ENCODE measurements around the gene CTNND2.

CTNND2 gene

DNA sequence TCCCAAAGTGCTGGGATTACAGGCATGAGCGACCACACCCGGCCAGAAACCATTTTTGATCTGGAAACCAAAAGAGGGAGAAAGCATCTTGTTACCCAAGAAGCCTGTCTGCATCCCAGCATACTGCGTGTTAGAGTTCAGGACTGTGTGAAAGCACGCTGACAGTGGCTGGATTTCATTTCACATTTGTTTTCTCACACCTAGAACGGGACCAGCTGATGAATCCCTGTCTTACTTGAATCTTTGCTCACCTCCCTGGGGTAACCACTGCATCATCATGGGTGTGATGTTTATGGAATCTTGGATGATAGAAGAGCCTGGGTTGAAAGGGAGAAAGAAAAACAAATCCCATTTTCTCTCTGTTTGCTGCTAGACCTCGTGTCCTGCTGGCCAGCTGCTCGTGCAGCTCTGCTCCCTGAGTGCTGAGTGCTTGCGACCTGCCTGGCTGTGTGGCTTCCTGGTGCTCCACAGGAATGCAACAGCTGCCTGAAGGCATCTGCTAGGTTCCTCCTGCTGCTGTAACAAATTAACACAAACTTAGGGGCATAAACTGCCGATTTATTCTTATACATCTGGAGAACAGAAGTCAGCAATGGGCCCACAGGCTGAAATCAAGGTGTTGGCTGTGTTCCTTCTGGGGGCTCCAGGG is 764.9 kb downstream of the CTNND2 start:
- no peak overlapping the region for H3K27ac ChIP-seq
- no peak for TF ChIP-seq ZFX (IDR thresholded peaks at IDR 0.05)
- TF ChIP-seq, protein P1, sequence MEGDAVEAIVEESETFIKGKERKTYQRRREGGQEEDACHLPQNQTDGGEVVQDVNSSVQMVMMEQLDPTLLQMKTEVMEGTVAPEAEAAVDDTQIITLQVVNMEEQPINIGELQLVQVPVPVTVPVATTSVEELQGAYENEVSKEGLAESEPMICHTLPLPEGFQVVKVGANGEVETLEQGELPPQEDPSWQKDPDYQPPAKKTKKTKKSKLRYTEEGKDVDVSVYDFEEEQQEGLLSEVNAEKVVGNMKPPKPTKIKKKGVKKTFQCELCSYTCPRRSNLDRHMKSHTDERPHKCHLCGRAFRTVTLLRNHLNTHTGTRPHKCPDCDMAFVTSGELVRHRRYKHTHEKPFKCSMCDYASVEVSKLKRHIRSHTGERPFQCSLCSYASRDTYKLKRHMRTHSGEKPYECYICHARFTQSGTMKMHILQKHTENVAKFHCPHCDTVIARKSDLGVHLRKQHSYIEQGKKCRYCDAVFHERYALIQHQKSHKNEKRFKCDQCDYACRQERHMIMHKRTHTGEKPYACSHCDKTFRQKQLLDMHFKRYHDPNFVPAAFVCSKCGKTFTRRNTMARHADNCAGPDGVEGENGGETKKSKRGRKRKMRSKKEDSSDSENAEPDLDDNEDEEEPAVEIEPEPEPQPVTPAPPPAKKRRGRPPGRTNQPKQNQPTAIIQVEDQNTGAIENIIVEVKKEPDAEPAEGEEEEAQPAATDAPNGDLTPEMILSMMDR (conservative IDR thresholded peaks at IDR 0.05) = no peak

DNA sequence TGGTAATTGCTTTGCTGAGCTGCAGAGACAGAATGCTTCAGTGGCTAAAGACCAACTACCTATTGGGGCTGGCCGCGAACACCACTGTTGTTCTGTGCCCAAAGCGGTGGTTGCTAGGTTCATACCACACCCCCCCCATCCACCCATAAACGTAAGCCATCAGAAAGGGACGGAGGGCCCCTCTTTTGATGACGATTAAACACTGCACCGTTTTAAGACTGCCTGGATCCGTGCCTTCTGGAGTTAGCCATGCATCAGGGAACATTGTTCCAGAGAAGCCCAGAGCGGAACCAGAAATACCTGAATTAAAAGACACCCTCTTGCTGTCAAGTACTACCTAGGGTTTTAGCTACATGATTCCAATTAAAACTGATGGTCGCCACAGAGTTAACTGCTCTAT is 774.1 kb downstream of the CTNND2 start:
- TF ChIP-seq, protein P1 (conservative IDR thresholded peaks at IDR 0.05) = no peak
- no peak for TF ChIP-seq ZFX (IDR thresholded peaks at IDR 0.05)
- no peak overlapping the region for H3K27ac ChIP-seq

DNA sequence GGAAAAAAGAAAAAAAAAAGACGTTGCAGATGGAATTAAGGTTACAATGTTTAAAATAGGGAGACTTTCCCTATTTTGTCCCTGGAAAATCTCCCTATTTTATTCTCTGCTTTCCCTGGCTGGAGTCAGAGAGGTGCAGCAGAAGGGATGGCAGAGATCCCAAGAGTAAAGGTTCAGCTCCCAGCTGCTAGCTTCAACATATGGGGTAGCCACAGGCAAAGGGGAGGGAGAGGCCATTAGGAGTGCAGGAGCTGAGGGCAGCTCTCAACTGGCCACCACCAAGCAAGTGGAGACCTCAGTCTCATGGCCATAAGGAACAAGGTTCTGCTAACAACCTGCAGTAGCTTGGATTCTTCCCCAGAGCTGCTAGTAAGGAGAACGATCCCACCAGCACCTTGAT is 776.2 kb downstream of the CTNND2 start:
- TF ChIP-seq, protein P1 (conservative IDR thresholded peaks at IDR 0.05) = no peak
- no peak overlapping the region for H3K27ac ChIP-seq

DNA sequence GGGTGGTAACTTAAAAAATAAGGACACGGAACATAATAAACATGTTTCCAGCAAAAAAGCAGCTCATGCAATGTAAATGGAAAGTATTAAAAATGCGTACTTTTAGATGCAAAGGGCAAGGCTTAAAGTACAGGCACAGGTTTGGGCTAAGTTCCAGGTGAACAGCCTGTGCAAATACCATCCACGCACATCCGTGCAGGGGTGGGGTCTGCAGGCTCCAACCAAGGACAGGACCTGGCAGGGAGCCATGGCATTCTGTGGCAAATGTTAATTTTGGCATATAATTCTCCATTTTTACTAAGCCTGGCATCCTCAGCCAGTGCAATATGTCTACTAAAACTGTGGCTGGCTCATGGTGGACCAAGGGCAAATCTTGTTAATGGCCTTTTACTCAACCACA is 777.4 kb downstream of the CTNND2 start:
- no peak for TF ChIP-seq ZFX (IDR thresholded peaks at IDR 0.05)
- TF ChIP-seq, protein P1 (conservative IDR thresholded peaks at IDR 0.05) = no peak
- H3K27ac ChIP-seq = no peak overlapping the region

DNA sequence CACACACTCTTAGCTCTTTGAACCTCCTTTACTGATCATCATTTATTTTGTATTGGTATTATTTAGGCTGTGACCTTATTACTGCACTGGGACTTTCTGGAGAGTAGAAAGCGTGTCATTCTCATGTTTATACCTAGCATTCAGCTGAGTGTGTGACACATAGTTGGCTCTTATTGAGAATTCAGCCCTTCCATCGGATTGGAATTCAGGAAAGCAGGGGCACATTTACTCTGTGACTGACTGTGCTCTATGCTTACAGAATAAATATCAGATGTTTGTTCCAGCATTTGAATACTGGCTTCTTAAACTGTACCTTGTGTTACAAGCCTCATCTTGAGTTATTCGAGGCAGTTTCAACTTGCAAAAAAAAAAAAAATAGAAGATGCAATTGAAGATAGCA is 782.4 kb downstream of the CTNND2 start:
- no peak overlapping the region for H3K27ac ChIP-seq
- no peak for TF ChIP-seq ZFX (IDR thresholded peaks at IDR 0.05)
- TF ChIP-seq, protein P1 (conservative IDR thresholded peaks at IDR 0.05) = no peak

DNA sequence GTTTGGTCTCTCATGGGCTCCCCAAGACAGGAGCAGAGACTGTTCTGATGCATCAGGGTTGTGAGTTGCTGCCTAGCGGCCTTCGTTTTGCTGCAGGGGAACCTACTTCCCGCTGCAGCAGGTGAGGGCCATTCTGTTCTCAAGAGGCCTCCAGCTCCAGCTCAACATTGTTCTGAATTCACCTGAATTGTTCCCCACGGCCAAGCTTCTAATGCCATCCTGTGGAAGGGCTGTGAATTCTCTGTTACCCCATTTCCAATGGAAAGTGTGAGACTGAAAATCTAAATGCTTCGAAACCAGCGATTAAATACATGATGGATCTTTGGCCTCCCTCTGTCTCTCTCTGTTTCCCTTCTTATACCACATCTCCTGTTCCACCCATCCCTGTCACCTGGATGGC is 794.1 kb downstream of the CTNND2 start:
- no peak for TF ChIP-seq ZFX (IDR thresholded peaks at IDR 0.05)
- TF ChIP-seq, protein P1 (conservative IDR thresholded peaks at IDR 0.05) = no peak
- H3K27ac ChIP-seq = no peak overlapping the region

DNA sequence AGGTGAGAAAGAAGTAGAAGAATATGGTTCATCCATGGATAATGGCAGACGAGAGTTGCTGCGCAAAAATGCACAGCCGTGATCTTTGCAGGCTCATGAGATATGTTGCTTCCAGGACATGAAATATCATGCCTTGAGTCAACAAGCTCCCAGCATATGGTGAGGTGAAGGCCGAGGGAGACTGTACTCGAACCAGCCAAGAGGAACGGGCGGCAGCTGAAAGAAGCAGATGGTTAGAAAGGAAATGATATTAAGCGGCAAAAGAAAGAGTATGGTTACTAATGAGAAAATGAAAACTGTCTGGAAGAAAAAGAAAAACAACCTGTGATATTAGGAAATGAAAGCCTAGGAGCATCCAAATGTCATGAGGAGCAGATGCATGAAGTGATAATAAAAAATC is 798.5 kb downstream of the CTNND2 start:
- TF ChIP-seq, protein P1 (conservative IDR thresholded peaks at IDR 0.05) = no peak
- TF ChIP-seq ZFX (IDR thresholded peaks at IDR 0.05) = no peak

More for the DNA sequence above, 798.5 kb downstream of the CTNND2 start:
- H3K27ac ChIP-seq = no peak overlapping the region

All from C4-2B (cell line).